Natural killer cell treated with Interleukin-12 subunit alpha and Interleukin-12 subunit beta and Interleukin-15 and Interleukin-18, amount 100 ng/mL, for 72 hours (primary cell): ENCODE data around the gene HERC2. TPM values are rescaled to one million over a fixed set of nuclear protein-coding genes. Genes with fewer than 3 reads are reported as not detected.
"Not testable (repeated sequence)": the region's sequence is repeated elsewhere in the genome, so short reads cannot be mapped to it uniquely, and the experiment has no call there.

Experiments
- ATAC-seq, 2 donors: fragments of 150-1000 bp; cut with Tn5 transposase in 1 of 2; sonication (Bioruptor Pico), chemical (Tn5 transposase) in 1 of 2; 2 replicates each; pipeline ENCODE4 v1.10.0; 2021
- DNase-seq: peaks from one replicate; pipeline ENCODE4 v3.0.0; 2022; ENCODE audit warnings: low spot score
- H3K27ac Mint-ChIP-seq, 2 donors: 1 replicate in 1 of 2; 2 replicates in 1 of 2; pipeline ENCODE4 v1.8.0; 2022; ENCODE audit warnings: mixed read lengths in 2 of 2, mild to moderate bottlenecking in 1 of 2, moderate library complexity in 1 of 2
- H3K27me3 Mint-ChIP-seq, 2 donors: 1 replicate in 1 of 2; 2 replicates in 1 of 2; pipeline ENCODE4 v1.8.0; 2022; ENCODE audit warnings: mixed read lengths in 2 of 2
- H3K36me3 Mint-ChIP-seq: one replicate; pipeline ENCODE4 v1.8.0; 2022; ENCODE audit warnings: mixed read lengths
- H3K4me1 Mint-ChIP-seq, 2 donors: 1 replicate in 1 of 2; 2 replicates in 1 of 2; pipeline ENCODE4 v1.8.0; 2022; ENCODE audit warnings: low read depth in 2 of 2, mixed read lengths in 2 of 2, mild to moderate bottlenecking in 1 of 2
- H3K4me3 Mint-ChIP-seq: one replicate; pipeline ENCODE4 v1.8.0; 2022; ENCODE audit warnings: mixed read lengths
- H3K9me3 Mint-ChIP-seq: 2 replicates; pipeline ENCODE4 v1.8.0; 2022; ENCODE audit warnings: mixed read lengths
- total RNA-seq, 2 donors: library from RNA; stranded (reverse); gene quantifications; one replicate each; pipeline ENCODE4 v1.2.3, GENCODE V29; 2022

Gene HERC2
- total RNA-seq, 2 donors from 2014 or later, result 42.7 to 95.8 TPM

DNA sequence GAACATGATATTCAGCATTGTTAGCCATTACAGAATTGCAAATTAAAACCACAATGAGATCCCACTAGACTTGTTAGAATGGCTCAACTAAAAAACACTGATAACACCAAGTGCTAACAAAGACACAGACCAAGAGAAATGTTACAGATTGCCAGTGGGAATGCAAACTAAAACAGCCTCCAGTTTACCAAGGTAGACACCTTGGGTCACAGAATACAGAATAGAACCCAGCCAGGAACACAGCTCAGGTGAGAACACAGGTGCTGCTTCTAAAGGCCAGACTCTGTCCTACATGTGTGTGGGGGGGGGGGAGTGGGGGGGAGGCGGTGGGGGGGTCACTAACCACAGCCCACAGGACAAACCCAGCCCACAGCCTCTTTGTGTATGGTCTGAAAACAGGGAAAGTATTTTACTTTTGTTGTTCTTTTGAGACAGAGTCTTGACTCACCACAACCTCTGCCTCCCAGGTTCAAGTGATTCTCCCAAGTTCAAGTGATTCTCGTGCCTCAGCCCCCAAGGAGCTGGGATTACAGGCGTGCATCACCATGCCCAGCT, 26.9 kb downstream of the HERC2 start:
- H3K4me3 Mint-ChIP-seq, ATAC-seq, H3K9me3 Mint-ChIP-seq, H3K27ac Mint-ChIP-seq, DNase-seq, H3K27me3 Mint-ChIP-seq, H3K4me1 Mint-ChIP-seq: not testable (repeated sequence)
- peaks cover 15% of the 10 kb centered on the region for H3K36me3 Mint-ChIP-seq

DNA sequence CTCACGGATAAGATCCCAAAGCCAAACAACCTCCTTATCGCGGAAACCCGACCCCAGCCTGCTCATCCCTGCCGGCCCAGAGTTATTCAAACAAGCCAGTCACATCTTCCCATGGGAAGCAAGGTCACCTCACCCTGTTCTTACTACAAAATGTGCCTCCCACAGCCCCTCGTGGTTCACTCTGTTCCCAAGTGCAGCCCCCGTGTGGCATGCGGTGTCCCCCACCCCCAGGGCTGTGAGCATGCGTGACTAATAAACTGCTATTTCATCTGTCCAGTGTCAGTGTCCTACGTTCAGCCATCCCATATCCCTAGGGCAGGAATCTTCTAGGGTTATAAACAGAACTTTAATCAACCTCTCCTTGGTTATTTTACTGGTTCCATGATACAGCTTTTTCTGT, 27.4 kb downstream of the HERC2 start:
- not testable (repeated sequence) for H3K9me3 Mint-ChIP-seq, H3K27ac Mint-ChIP-seq, DNase-seq, ATAC-seq, H3K27me3 Mint-ChIP-seq, H3K4me3 Mint-ChIP-seq, H3K4me1 Mint-ChIP-seq
- peaks cover 20% of the 10 kb centered on the region for H3K36me3 Mint-ChIP-seq

DNA sequence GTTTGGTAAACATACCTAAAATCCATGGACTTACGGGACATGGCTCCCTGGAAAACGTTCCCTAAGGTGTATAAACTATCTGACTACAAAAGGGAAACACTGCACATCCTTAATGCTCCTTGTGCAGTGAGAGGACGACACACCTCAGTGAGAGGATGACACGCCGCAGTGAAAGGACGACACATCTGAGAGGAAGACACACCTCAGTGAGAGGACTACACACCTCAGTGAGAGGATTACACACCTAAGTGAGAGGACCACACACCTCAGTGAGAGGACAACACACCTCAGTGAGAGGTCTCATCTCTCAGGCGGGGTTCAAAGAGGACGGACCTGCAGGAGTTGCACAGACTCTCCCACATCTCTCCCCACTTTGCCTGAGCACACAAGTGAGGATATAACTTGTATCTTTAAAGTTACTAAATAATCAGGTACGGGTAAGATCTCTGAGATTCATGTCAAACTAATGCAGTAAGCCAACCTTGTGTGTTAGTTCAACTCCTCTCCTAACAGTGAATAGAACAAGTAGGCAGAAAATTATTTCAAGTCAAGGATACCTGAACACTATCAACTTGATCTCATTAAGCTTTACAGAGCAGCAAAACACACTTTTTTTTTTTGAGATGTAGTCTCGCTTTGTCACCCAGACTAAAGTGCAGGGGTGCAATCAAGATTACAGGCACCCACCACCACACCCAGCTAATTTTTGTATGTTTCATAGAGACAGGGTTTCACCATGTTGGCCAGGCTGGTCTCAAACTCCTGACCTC, 32.1 kb downstream of the HERC2 start:
- Mint-ChIP-seq H3K27ac (no peak overlapping the region), H3K36me3 (peaks cover 28% of the 10 kb centered on the region)

DNA sequence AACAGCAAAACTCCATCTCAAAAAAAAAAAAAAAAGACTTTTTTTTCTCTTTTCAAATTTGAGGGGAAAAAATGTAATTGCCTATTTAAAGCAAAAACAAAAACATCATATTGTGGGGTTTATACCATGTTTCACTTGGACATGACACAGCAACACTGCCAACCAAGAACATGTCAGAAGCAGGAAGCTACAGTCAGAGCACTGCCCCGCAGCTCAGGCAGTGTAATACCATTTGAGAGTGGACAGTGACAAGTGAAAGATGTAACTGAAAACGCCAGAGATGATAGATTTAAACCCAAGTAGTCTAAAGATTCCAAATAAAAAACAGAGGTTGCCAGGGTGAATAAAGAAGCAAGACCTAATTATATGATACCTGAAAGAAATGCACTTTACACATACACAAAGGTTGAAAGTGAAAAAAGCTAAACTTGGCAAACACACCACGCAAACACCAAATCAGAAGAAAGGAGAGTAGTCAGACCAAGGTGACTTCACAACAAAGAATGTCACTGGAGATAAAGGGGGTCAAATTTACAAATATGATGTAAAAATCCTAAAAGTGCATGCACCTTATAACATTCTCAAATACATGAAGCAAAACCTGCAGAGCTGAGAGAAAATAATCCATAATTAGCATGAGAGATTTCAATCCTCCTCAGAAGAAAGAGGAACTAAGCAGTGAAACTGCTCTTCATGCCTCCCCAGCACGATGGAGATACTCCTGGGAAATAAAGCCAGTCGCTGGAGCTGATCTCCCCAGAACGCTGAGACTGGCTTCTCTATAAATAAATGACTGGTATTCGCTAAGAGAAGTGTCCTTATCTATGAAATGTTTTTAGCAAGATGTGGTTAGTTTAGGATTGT, 32.9 kb downstream of the HERC2 start:
- H3K27ac Mint-ChIP-seq, H3K27me3 Mint-ChIP-seq, DNase-seq, ATAC-seq, H3K4me3 Mint-ChIP-seq, H3K9me3 Mint-ChIP-seq: not testable (repeated sequence)
- Mint-ChIP-seq H3K36me3 (peaks cover 32% of the 10 kb centered on the region), H3K4me1 (peaks cover 4 to 13% of the 10 kb centered on the region in 2 donors)

More for the DNA sequence above, 32.1 kb downstream of the HERC2 start:
- no peak overlapping the region for H3K4me3 Mint-ChIP-seq
- peaks cover 4% of the 10 kb centered on the region for H3K9me3 Mint-ChIP-seq
- DNase-seq (no peak), ATAC-seq (no peak)
- peaks cover 5 to 10% of the 10 kb centered on the region in 2 donors for H3K4me1 Mint-ChIP-seq
- H3K27me3 Mint-ChIP-seq, result no peaks in the 10 kb centered on the region

DNA sequence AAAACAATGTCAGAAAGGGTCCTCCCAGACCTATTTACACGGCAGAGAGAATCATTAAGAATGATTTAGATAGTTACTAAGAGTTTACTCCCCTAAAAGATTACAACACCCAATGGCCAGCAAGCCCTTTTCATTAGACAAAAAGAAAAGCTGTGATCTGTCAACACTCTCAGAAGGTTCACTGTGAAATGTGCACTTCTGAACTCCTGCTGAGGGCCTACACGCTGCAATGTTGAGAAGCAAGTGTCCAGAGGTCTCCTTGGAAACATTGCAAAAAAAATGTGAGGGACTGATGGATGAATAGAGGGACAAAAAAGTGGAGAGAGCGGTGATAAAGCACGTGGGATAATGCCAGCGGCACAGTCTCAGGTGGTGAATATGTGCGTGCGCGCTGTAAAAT, 35.3 kb downstream of the HERC2 start:
- not testable (repeated sequence) for H3K27me3 Mint-ChIP-seq, H3K27ac Mint-ChIP-seq, DNase-seq, H3K4me3 Mint-ChIP-seq, H3K9me3 Mint-ChIP-seq, ATAC-seq
- Mint-ChIP-seq H3K36me3 (peaks cover 37% of the 10 kb centered on the region), H3K4me1 (peaks cover 8 to 21% of the 10 kb centered on the region in 2 donors)

DNA sequence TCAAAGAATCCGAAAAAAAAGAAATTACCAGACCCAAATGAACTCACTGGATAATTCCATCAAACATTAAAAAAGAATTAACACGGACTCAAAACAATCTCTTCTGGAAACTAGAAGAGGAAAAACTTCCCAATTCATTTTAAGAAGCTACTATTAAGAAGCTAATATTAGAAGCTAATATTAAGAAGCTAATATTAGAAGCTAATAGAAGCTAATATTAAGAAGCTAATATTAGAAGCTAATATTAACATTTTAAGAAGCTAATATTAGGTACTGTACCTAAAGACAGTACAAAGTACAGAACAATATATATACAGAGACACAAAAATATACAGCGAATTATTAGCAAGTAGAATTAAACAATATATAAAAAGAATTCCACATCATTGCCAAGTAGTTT, 35.9 kb downstream of the HERC2 start:
- Mint-ChIP-seq H3K36me3 (peaks cover 37% of the 10 kb centered on the region), H3K27me3 (no peaks in the 10 kb centered on the region), H3K4me3 (no peak overlapping the region), H3K27ac (no peak overlapping the region), H3K4me1 (peaks cover 8 to 21% of the 10 kb centered on the region in 2 donors), H3K9me3 (peaks cover 4% of the 10 kb centered on the region)
- no peak for ATAC-seq
- DNase-seq, result no peak

DNA sequence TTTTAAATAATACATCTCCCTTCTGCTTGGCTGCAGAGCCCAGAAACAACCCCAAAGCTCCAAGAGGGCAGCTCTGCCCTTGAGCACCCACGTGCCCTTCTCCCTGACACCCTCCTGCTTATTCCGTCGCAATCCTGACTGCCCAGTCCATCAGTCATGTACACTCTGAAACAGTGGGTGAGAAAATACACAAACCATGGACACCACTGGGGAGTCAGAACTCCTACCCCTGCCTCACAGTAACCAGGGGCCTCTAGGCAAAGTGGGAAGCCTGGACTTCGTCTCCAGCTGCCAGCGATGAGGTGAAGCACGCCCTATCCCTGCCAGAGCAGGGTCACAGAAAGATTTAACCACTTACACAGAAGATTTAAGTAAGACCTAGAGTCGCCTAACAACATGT, 40.1 kb downstream of the HERC2 start:
- H3K36me3 Mint-ChIP-seq, result peaks cover 14% of the 10 kb centered on the region
- ATAC-seq, result no peak
- H3K4me3 Mint-ChIP-seq, result no peak overlapping the region
- no peaks in the 10 kb centered on the region for H3K9me3 Mint-ChIP-seq
- peaks cover 4 to 11% of the 10 kb centered on the region in 2 donors for H3K4me1 Mint-ChIP-seq
- H3K27me3 Mint-ChIP-seq, result no peaks in the 10 kb centered on the region
- DNase-seq, result no peak
- no peak overlapping the region for H3K27ac Mint-ChIP-seq

DNA sequence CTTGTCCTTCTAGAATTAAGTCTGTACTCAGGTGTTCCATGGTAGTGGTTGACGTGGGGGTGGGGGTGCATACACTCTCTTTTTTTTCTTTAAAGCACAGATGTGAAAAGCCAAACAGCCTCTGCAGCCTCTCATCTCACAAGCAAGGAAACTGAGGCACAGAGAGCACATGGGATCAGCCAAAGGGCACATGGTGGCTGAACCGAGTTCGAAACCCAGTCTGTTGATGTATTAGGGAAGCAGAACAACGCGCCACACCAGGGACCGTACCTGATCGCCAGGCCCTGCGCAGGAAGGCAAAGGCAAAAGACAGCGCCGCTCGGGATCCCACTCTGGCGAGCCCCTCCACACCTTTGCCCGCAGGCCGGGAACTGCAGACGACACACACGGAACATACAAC, 47.3 kb downstream of the HERC2 start:
- no peaks in the 10 kb centered on the region for H3K4me1 Mint-ChIP-seq
- no peak overlapping the region for H3K4me3 Mint-ChIP-seq
- no peak for ATAC-seq
- no peak for DNase-seq
- no peaks in the 10 kb centered on the region for H3K9me3 Mint-ChIP-seq
- no peaks in the 10 kb centered on the region for H3K27me3 Mint-ChIP-seq
- H3K27ac Mint-ChIP-seq, result no peak overlapping the region
- no peaks in the 10 kb centered on the region for H3K36me3 Mint-ChIP-seq

DNA sequence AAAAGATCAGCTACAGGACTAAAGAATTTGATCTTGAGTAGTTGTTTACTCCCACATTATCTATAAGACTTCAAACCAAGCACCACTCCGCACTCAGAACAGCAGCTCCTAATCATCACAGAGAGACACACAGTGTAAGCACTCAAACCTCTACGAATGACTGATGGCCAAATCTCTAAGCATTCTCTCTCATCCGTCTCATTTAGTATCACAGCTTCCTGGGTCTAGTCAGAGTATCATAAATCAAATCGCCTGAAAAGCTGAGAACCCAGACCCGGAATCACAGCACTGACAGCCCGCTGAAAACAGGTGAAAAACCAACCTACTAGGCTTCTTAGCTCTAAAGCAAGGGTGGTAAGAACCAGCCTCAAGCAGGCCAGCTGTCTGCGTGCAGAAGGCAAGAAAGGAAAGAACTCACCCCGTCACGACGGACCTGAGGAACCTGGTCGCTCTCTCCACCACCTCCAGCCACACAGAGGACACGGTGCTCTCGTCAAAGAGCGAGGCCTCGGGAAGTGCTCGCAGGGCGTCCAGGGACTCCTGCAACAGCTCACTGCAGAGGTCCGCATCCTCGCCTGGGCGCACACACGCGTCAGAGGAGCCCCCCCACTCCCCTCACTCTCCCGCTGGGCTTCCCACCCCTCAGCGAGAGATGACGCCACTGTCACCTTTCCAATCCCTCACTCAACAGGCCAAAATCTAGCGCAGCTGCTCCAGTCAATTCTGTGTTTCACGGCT, 47.9 kb downstream of the HERC2 start:
- Mint-ChIP-seq H3K4me3 (no peak overlapping the region), H3K4me1 (no peaks in the 10 kb centered on the region), H3K36me3 (peaks cover 3% of the 10 kb centered on the region), H3K27ac (no peak overlapping the region), H3K27me3 (no peaks in the 10 kb centered on the region), H3K9me3 (no peaks in the 10 kb centered on the region)
- no peak for DNase-seq
- no peak for ATAC-seq

DNA sequence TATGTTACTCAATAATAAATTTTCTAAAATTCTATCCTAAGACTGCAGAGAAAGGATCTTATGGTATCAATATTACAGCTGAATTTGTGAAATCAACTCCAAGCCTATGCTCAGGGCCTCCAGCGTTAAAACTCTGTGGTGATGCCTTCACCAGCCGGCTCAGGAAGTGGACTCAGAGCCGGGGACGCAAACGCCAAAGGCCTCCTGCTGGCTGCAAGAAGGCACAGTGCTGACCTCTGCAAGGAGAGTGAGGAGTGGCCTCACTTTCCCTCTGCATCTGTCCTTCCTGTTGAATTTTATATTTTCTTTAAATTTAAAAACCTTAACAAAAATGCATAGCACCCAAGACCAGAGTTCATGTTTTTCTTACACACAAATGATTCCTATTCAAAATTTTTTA, 48.5 kb downstream of the HERC2 start:
- Mint-ChIP-seq H3K27ac (no peak overlapping the region), H3K4me3 (no peak overlapping the region), H3K27me3 (no peaks in the 10 kb centered on the region), H3K4me1 (no peaks in the 10 kb centered on the region), H3K9me3 (no peaks in the 10 kb centered on the region), H3K36me3 (peaks cover 8% of the 10 kb centered on the region)
- no peak for ATAC-seq
- no peak for DNase-seq

DNA sequence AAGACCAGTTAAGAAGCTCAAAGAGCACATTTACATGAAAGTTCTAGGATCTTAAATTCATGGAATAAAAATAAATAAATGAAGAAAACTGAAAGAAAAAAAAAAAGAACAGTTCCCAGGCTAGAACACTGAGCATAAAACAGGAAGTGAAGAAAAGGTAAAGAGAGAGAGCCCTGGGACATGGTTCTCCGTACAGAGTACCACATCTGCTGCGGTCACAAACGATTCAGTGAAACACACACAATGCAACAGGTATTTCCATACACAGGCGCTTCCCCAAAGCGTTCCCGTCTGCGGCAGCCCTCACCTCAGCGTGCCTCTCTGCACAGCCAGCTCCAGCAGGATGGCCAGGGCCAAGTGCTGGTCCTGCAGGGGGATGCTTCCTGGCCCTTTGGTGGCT, 49.4 kb downstream of the HERC2 start:
- H3K27ac Mint-ChIP-seq, result no peak overlapping the region
- DNase-seq (no peak), ATAC-seq (no peak)
- no peaks in the 10 kb centered on the region for H3K9me3 Mint-ChIP-seq
- no peaks in the 10 kb centered on the region for H3K4me1 Mint-ChIP-seq
- no peaks in the 10 kb centered on the region for H3K27me3 Mint-ChIP-seq
- H3K36me3 Mint-ChIP-seq, result peaks cover 14% of the 10 kb centered on the region
- H3K4me3 Mint-ChIP-seq, result no peak overlapping the region

DNA sequence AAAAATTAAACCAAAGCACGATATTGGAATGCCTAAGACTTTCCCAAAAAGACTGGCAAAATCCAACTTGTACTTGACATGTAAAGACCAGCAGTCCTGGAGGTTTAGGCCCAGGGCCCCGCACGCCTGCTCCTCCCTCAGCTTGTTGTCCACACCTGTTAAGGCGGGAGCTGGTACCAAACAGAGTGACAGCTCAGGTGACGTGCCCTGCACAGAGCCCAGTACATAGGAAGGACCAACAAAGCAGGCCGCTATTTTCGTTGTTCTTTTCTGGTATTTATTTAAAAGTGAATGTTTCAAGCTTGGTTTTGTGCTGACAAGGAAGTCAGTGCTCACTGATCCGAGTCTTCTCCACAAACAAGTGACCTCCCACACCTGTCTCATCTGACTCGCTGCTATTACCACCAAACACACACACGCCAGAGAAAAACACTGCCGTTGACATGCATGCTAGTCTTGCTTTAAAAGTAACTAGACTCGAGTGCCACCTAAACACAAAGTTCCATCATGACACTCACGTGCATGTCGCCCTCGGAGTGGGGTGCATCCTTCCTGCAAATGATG, 50.2 kb downstream of the HERC2 start:
- DNase-seq (no peak), ATAC-seq (no peak)
- H3K4me3 Mint-ChIP-seq, result no peak overlapping the region
- H3K9me3 Mint-ChIP-seq, result no peaks in the 10 kb centered on the region
- no peaks in the 10 kb centered on the region for H3K27me3 Mint-ChIP-seq
- H3K27ac Mint-ChIP-seq, result no peak overlapping the region
- no peaks in the 10 kb centered on the region for H3K4me1 Mint-ChIP-seq
- peaks cover 18% of the 10 kb centered on the region for H3K36me3 Mint-ChIP-seq

DNA sequence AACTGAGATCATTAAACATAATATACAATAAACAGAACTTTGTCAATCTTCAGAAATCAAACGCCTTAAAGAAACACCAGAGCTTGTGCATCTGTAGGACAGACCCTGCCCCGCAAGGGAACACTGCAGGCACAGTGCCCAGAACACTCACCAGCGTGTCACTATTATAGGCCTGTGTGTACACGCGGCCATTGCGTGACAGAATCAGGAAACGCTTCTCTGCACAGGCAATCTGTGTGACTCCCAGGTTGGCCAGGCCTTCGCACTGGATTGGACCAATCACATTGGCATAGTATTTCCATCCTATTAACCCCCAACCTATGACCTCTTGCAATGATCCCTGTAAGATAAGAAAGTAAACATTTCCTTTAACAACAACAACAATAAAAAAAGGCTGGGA, 52.9 kb downstream of the HERC2 start:
- no peaks in the 10 kb centered on the region for H3K4me1 Mint-ChIP-seq
- H3K4me3 Mint-ChIP-seq, result no peak overlapping the region
- H3K9me3 Mint-ChIP-seq, result no peaks in the 10 kb centered on the region
- no peak overlapping the region for H3K27ac Mint-ChIP-seq
- ATAC-seq (no peak), DNase-seq (no peak)
- H3K27me3 Mint-ChIP-seq, result no peaks in the 10 kb centered on the region
- H3K36me3 Mint-ChIP-seq, result peaks cover 28% of the 10 kb centered on the region
